NT2/D1 (cell line): ENCODE data around the gene OTUB2.

ENCODE experiments used
- DNase-seq: peaks from one replicate; pipeline ENCODE4 v3.0.0-alpha.2; 2011; ENCODE audit warnings: low read depth, low spot score
- H3K27me3 ChIP-seq: 2 replicates; pipeline ENCODE4 v1.6.0; 2011; ENCODE audit warnings: mild to moderate bottlenecking; ENCODE audit not compliant: insufficient read length, insufficient read depth
- H3K36me3 ChIP-seq: 2 replicates; pipeline ENCODE4 v1.6.1; 2011; ENCODE audit warnings: mild to moderate bottlenecking, low read length, mixed read lengths; ENCODE audit not compliant: insufficient read depth, insufficient read length
- H3K4me1 ChIP-seq: 2 replicates; pipeline ENCODE4 v1.5.1; 2011; ENCODE audit not compliant: insufficient read depth, insufficient read length
- H3K4me3 ChIP-seq: 2 replicates; pipeline ENCODE4 v1.5.1; 2011; ENCODE audit warnings: low read depth; ENCODE audit not compliant: insufficient read length
- H3K9ac ChIP-seq: 2 replicates; pipeline ENCODE4 v1.6.0; 2011; ENCODE audit warnings: low read depth; ENCODE audit not compliant: insufficient read length
- H3K9me3 ChIP-seq: 2 replicates; pipeline ENCODE4 v1.5.1; 2011; ENCODE audit warnings: mild to moderate bottlenecking, low read length; ENCODE audit not compliant: insufficient read depth
- SUZ12 ChIP-seq: IDR thresholded peaks from 2 replicates; pipeline ENCODE4 v1.6.1; 2011; ENCODE audit not compliant: insufficient read length, insufficient read depth; ENCODE audit errors: extremely low read depth
- YY1 ChIP-seq: IDR thresholded peaks from 2 replicates; pipeline ENCODE4 v1.6.1; 2011; ENCODE audit not compliant: insufficient read length, insufficient read depth
- ZNF274 ChIP-seq: IDR thresholded peaks from 2 replicates; pipeline ENCODE4 v1.6.1; 2011; ENCODE audit warnings: mild to moderate bottlenecking, low read depth, low read length

Gene OTUB2

GRCh38 chr14:94011795-94012194 is 14.3 kb upstream of the OTUB2 start:
- TF ChIP-seq ZNF274: no peak
- Histone ChIP-seq H3K9ac (no peak overlapping the region), H3K36me3 (no peaks in the 10 kb centered on the region), H3K4me1 (peaks cover 2% of the 10 kb centered on the region), H3K4me3 (no peak overlapping the region), H3K9me3 (no peaks in the 10 kb centered on the region), H3K27me3 (no peaks in the 10 kb centered on the region)
- no peak for DNase-seq

GRCh38 chr14:94014382-94014781 is 11.8 kb upstream of the OTUB2 start:
- H3K4me1 ChIP-seq: peaks cover 2% of the 10 kb centered on the region
- no peaks in the 10 kb centered on the region for H3K9me3 ChIP-seq
- H3K27me3 ChIP-seq: no peaks in the 10 kb centered on the region
- no peak for TF ChIP-seq SUZ12
- TF ChIP-seq YY1: no peak
- no peak for TF ChIP-seq ZNF274
- DNase-seq: no peak
- H3K36me3 ChIP-seq: no peaks in the 10 kb centered on the region
- no peak overlapping the region for H3K9ac ChIP-seq
- H3K4me3 ChIP-seq: no peak overlapping the region

- Histone ChIP-seq H3K4me3 (no peak overlapping the region), H3K36me3 (no peaks in the 10 kb centered on the region), H3K9me3 (no peaks in the 10 kb centered on the region), H3K4me1 (peaks cover 2% of the 10 kb centered on the region), H3K9ac (no peak overlapping the region), H3K27me3 (no peaks in the 10 kb centered on the region)
- TF ChIP-seq SUZ12: no peak
- TF ChIP-seq ZNF274: no peak
- TF ChIP-seq YY1: no peak
- no peak for DNase-seq
These were observed 10.9 kb upstream of the OTUB2 start for GRCh38 chr14:94015223-94015622.

GRCh38 chr14:94016446-94016976 is 9.6 kb upstream of the OTUB2 start:
- Histone ChIP-seq H3K36me3 (no peaks in the 10 kb centered on the region), H3K27me3 (no peaks in the 10 kb centered on the region), H3K4me3 (no peak overlapping the region), H3K9ac (no peak overlapping the region), H3K9me3 (no peaks in the 10 kb centered on the region), H3K4me1 (no peaks in the 10 kb centered on the region)
- TF ChIP-seq YY1 (no peak), SUZ12 (no peak), ZNF274 (no peak)
- no peak for DNase-seq

- TF ChIP-seq SUZ12: no peak
- no peak for TF ChIP-seq ZNF274
- TF ChIP-seq YY1: no peak
- no peak overlapping the region for H3K4me3 ChIP-seq
- no peak overlapping the region for H3K9ac ChIP-seq
- DNase-seq: no peak
- H3K4me1 ChIP-seq: peaks cover 3% of the 10 kb centered on the region
- no peaks in the 10 kb centered on the region for H3K36me3 ChIP-seq
- H3K27me3 ChIP-seq: no peaks in the 10 kb centered on the region
- H3K9me3 ChIP-seq: no peaks in the 10 kb centered on the region
These were observed 7.8 kb upstream of the OTUB2 start for GRCh38 chr14:94018308-94018707.

- Histone ChIP-seq H3K27me3 (no peaks in the 10 kb centered on the region), H3K4me3 (no peak overlapping the region), H3K36me3 (no peaks in the 10 kb centered on the region), H3K9me3 (no peaks in the 10 kb centered on the region), H3K9ac (no peak overlapping the region), H3K4me1 (peaks cover 3% of the 10 kb centered on the region)
- TF ChIP-seq ZNF274 (no peak), SUZ12 (no peak), YY1 (no peak)
- no peak for DNase-seq
These were observed 6.8 kb upstream of the OTUB2 start for GRCh38 chr14:94019329-94019728.

- Histone ChIP-seq H3K27me3 (no peaks in the 10 kb centered on the region), H3K4me1 (peaks cover 3% of the 10 kb centered on the region), H3K9me3 (no peaks in the 10 kb centered on the region), H3K9ac (no peak overlapping the region), H3K4me3 (no peak overlapping the region), H3K36me3 (no peaks in the 10 kb centered on the region)
- no peak for DNase-seq
- no peak for TF ChIP-seq ZNF274
These were observed 5.9 kb upstream of the OTUB2 start for GRCh38 chr14:94020267-94020666.

- no peak overlapping the region for H3K4me3 ChIP-seq
- no peaks in the 10 kb centered on the region for H3K9me3 ChIP-seq
- H3K4me1 ChIP-seq: peaks cover 3% of the 10 kb centered on the region
- H3K27me3 ChIP-seq: no peaks in the 10 kb centered on the region
- TF ChIP-seq ZNF274 (no peak), SUZ12 (no peak), YY1 (no peak)
- H3K36me3 ChIP-seq: no peaks in the 10 kb centered on the region
- no peak for DNase-seq
- H3K9ac ChIP-seq: no peak overlapping the region
These were observed 5.1 kb upstream of the OTUB2 start for GRCh38 chr14:94021001-94021400.
